H9 (cell line): ENCODE data around the gene ISLR2. TPM values are rescaled to one million over a fixed set of nuclear protein-coding genes. Genes with fewer than 3 reads are reported as not detected.

Experiments used
- DNase-seq: peaks from one replicate; pipeline ENCODE4 v3.0.0-alpha.2; 2017
- H2AFZ ChIP-seq: one replicate; pipeline ENCODE4 v1.6.1; 2013; ENCODE audit warnings: mild to moderate bottlenecking, low read length, control low read depth, moderate library complexity
- H2AK5ac ChIP-seq: 2 replicates; pipeline ENCODE4 v1.6.1; 2013; ENCODE audit warnings: low read length, control low read depth, mixed read lengths; ENCODE audit not compliant: insufficient read length
- H2BK120ac ChIP-seq: one replicate; pipeline ENCODE4 v1.6.1; 2013; ENCODE audit warnings: low read depth, mild to moderate bottlenecking, low read length, control low read depth, inconsistent platforms; ENCODE audit not compliant: poor library complexity, severe bottlenecking
- H2BK12ac ChIP-seq: 2 replicates; pipeline ENCODE4 v1.6.1; 2013; ENCODE audit warnings: low read length, control low read depth, mixed read lengths, low read depth; ENCODE audit not compliant: insufficient read length
- H2BK15ac ChIP-seq: 2 replicates; pipeline ENCODE4 v1.6.1; 2013; ENCODE audit warnings: low read depth, low read length, control low read depth
- H2BK20ac ChIP-seq: one replicate; pipeline ENCODE4 v1.6.1; 2013; ENCODE audit warnings: low read depth, mild to moderate bottlenecking, low read length, control low read depth, inconsistent platforms; ENCODE audit not compliant: poor library complexity, severe bottlenecking
- H2BK5ac ChIP-seq: 2 replicates; pipeline ENCODE4 v1.6.1; 2013; ENCODE audit warnings: low read length, control low read depth, mixed read lengths; ENCODE audit not compliant: insufficient read length
- H3K14ac ChIP-seq: 2 replicates; pipeline ENCODE4 v1.6.1; 2013; ENCODE audit warnings: low read length, control low read depth; ENCODE audit not compliant: insufficient read depth
- H3K18ac ChIP-seq: 2 replicates; pipeline ENCODE4 v1.6.1; 2013; ENCODE audit warnings: low read depth, mild to moderate bottlenecking, mixed read lengths, low read length, control low read depth; ENCODE audit not compliant: insufficient read length
- H3K23ac ChIP-seq: 2 replicates; pipeline ENCODE4 v1.6.1; 2013; ENCODE audit warnings: low read length, control low read depth, mixed read lengths, low read depth; ENCODE audit not compliant: insufficient read length
- H3K23me2 ChIP-seq: 2 replicates; pipeline ENCODE4 v1.6.1; 2013; ENCODE audit warnings: low read depth, mild to moderate bottlenecking, mixed read lengths, low read length, control low read depth; ENCODE audit not compliant: insufficient read length, poor library complexity, severe bottlenecking
- H3K27ac ChIP-seq: 2 replicates; pipeline ENCODE4 v1.5.1; 2013; ENCODE audit warnings: low read length, control low read depth, mixed read lengths, low read depth; ENCODE audit not compliant: insufficient read length
- H3K27me3 ChIP-seq: 2 replicates; pipeline ENCODE4 v1.6.1; 2013; ENCODE audit warnings: low read length, control low read depth, inconsistent platforms; ENCODE audit not compliant: insufficient read depth
- H3K4ac ChIP-seq: 2 replicates; pipeline ENCODE4 v1.6.1; 2013; ENCODE audit warnings: low read depth, mild to moderate bottlenecking, control low read depth, inconsistent platforms, low read length, moderate library complexity
- H3K4me1 ChIP-seq: 2 replicates; pipeline ENCODE4 v1.6.1; 2013; ENCODE audit warnings: low read length, control low read depth, inconsistent platforms; ENCODE audit not compliant: insufficient read depth
- H3K4me2 ChIP-seq: 2 replicates; pipeline ENCODE4 v1.6.1; 2013; ENCODE audit warnings: low read length, control low read depth, mixed read lengths; ENCODE audit not compliant: insufficient read length, insufficient read depth
- H3K56ac ChIP-seq: 2 replicates; pipeline ENCODE4 v1.6.1; 2013; ENCODE audit warnings: low read depth, mild to moderate bottlenecking, mixed read lengths, low read length, control low read depth; ENCODE audit not compliant: insufficient read length
- H3K79me1 ChIP-seq: 2 replicates; pipeline ENCODE4 v1.6.1; 2013; ENCODE audit warnings: low read depth, mild to moderate bottlenecking, moderate library complexity, low read length, control low read depth, inconsistent platforms; ENCODE audit not compliant: insufficient read depth, poor library complexity, severe bottlenecking
- H3K79me2 ChIP-seq: 2 replicates; pipeline ENCODE4 v1.6.1; 2013; ENCODE audit warnings: low read length, control low read depth, inconsistent platforms; ENCODE audit not compliant: insufficient read depth
- H3K9ac ChIP-seq: 2 replicates; pipeline ENCODE4 v1.6.1; 2013; ENCODE audit warnings: low read length, control low read depth, mixed read lengths; ENCODE audit not compliant: insufficient read length; ENCODE audit errors: extremely low read depth
- H3K9me3 ChIP-seq: one replicate; pipeline ENCODE4 v1.6.1; 2013; ENCODE audit warnings: low read depth, low read length, inconsistent platforms; ENCODE audit not compliant: control insufficient read depth
- H3T11ph ChIP-seq: one replicate; pipeline ENCODE4 v1.6.1; 2013; ENCODE audit warnings: mild to moderate bottlenecking, low read length, control low read depth, inconsistent platforms
- H4K20me1 ChIP-seq: one replicate; pipeline ENCODE4 v1.6.1; 2013; ENCODE audit not compliant: control insufficient read depth, insufficient read length, insufficient read depth
- H4K5ac ChIP-seq: 2 replicates; pipeline ENCODE4 v1.6.1; 2013; ENCODE audit warnings: low read depth, mild to moderate bottlenecking, mixed read lengths, low read length, control low read depth; ENCODE audit not compliant: insufficient read length
- H4K8ac ChIP-seq: replicated peaks from 2 replicates; pipeline ENCODE4 v1.6.1; 2013; ENCODE audit warnings: low read length, control low read depth, mixed read lengths, low read depth; ENCODE audit not compliant: insufficient read length
- H4K91ac ChIP-seq: 2 replicates; pipeline ENCODE4 v1.6.1; 2013; ENCODE audit warnings: low read depth, mild to moderate bottlenecking, moderate library complexity, mixed read lengths, low read length, control low read depth; ENCODE audit not compliant: insufficient read length
- H3K27ac Mint-ChIP-seq, 3 experiments: 2 replicates in 2 of 3; 3 replicates in 1 of 3; pipeline ENCODE4 v1.8.0; 2020 to 2021; ENCODE audit warnings: mixed read lengths in 3 of 3, mild to moderate bottlenecking in 1 of 3, moderate library complexity in 1 of 3
- H3K27me3 Mint-ChIP-seq: 2 replicates; pipeline ENCODE4 v1.8.0; 2021; ENCODE audit warnings: low read depth, mild to moderate bottlenecking, moderate library complexity, mixed read lengths
- H3K36me3 Mint-ChIP-seq, 3 experiments: 2 replicates in 2 of 3; 3 replicates in 1 of 3; pipeline ENCODE4 v1.8.0; 2020 to 2021; ENCODE audit warnings: low read depth in 3 of 3, mixed read lengths in 3 of 3; ENCODE audit not compliant: insufficient read depth in 1 of 3
- H3K4me1 Mint-ChIP-seq, 2 experiments: 2 replicates each; pipeline ENCODE4 v1.8.0; 2020; ENCODE audit warnings: mixed read lengths in 2 of 2
- H3K4me3 Mint-ChIP-seq, 2 experiments: 2 replicates in 1 of 2; 3 replicates in 1 of 2; pipeline ENCODE4 v1.8.0; 2020 to 2021; ENCODE audit warnings: mild to moderate bottlenecking in 2 of 2, mixed read lengths in 2 of 2, moderate library complexity in 1 of 2
- H3K9me3 Mint-ChIP-seq, 2 experiments: 2 replicates in 1 of 2; 3 replicates in 1 of 2; pipeline ENCODE4 v1.8.0; 2020; ENCODE audit warnings: mild to moderate bottlenecking in 2 of 2, mixed read lengths in 2 of 2, moderate library complexity in 1 of 2
- CTCF ChIP-seq: fragments of 200-600 bp; sonication (generic); conservative IDR thresholded peaks from 3 replicates; pipeline ENCODE4 v1.8.0; 2021; ENCODE audit warnings: antibody characterized with exemption, mild to moderate bottlenecking
- WGBS: extraction: QIAGEN DNeasy Blood & Tissue Kit; methylation state at CpG from one replicate; pipeline ENCODE4 v1.1.7; 2013; ENCODE audit warnings: missing lambda C conversion rate, low lambda C conversion rate, mixed read lengths; ENCODE audit not compliant: insufficient read length; ENCODE audit errors: extremely low coverage; 5-methylcytosine and 5-hydroxymethylcytosine counted together
- total RNA-seq: library from RNA; stranded (reverse); gene quantifications from 2 replicates; pipeline ENCODE4 v1.2.1, GENCODE V29; 2021

Gene ISLR2
- total RNA-seq, 1 experiment from 2014 or later = 0.09 TPM

DNA sequence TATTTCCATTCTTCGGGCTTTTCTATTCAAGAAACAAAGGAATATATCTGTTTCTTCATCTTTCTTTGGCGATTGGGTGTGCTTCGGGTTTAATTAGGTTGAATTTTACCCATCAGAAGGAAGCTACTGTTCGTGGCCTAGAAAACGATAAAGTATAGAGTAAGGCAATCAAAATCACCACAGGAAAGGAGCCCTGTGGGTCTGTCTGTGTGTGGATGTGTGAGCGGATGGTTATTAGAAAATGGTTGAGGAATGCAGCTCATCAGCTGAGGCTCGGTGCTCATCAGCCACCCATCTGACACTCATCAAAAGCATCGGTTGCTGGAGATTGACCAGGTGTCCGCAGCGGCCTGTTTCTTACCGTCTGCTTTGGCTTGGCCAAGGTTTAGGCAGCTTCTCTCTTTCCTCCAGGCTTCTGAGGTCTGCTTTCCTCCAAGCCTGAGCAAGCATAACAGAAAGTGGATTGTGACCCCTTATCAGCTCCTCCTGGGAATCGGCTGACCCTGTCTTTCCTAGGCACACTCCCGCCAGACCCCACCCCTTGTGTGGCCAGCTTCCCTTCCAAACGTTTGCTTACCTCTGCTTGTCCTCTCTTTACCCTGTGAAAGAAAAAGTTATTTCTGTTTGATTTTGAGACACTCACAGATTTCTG, 25.5 kb downstream of the ISLR2 start:
- Mint-ChIP-seq H3K36me3 (no peaks in the 10 kb centered on the region), H3K27me3 (peaks cover 15% of the 10 kb centered on the region), H3K4me3 (no peak overlapping the region), H3K9me3 (no peaks in the 10 kb centered on the region), H3K27ac (no peak overlapping the region; a peak in 1 of 7 replicates), H3K4me1 (peaks cover 4% of the 10 kb centered on the region in 2 experiments; a peak in 2 of 4 replicates)
- no peaks in the 10 kb centered on the region for H3K79me2 ChIP-seq
- no peaks in the 10 kb centered on the region for H3K23me2 ChIP-seq
- no peak overlapping the region for H3K4ac ChIP-seq
- no peaks in the 10 kb centered on the region for H4K20me1 ChIP-seq
- H3K4me2 ChIP-seq = no peak overlapping the region
- no peak overlapping the region for H3K23ac ChIP-seq
- TF ChIP-seq CTCF = no peak
- no peak overlapping the region for H3K56ac ChIP-seq
- no peak overlapping the region for H4K91ac ChIP-seq
- H2AK5ac ChIP-seq = no peak overlapping the region
- no peak overlapping the region for H2AFZ ChIP-seq
- DNase-seq = no peak
- no peak overlapping the region for H2BK5ac ChIP-seq
- H4K8ac ChIP-seq = no peak overlapping the region
- no peaks in the 10 kb centered on the region for H3K27me3 ChIP-seq
- no peak overlapping the region for H3T11ph ChIP-seq
- H2BK12ac ChIP-seq = no peak overlapping the region
- H3K9ac ChIP-seq = no peak overlapping the region
- no peak overlapping the region for H4K5ac ChIP-seq
- H3K14ac ChIP-seq = no peak overlapping the region
- no peak overlapping the region for H2BK20ac ChIP-seq
- no peak overlapping the region for H3K27ac ChIP-seq
- no peaks in the 10 kb centered on the region for H3K79me1 ChIP-seq
- H3K9me3 ChIP-seq = no peaks in the 10 kb centered on the region
- no peak overlapping the region for H2BK120ac ChIP-seq
- no peak overlapping the region for H3K18ac ChIP-seq
- WGBS = no CpG with 5 or more reads among the region's 14 CpGs
- no peak overlapping the region for H2BK15ac ChIP-seq
- H3K4me1 ChIP-seq = peaks cover 2% of the 10 kb centered on the region
